AG09319 (cell line): ENCODE data around the gene XXYLT1.

ENCODE experiments used
- DNase-seq: peaks from one replicate; pipeline ENCODE4 v3.0.0-alpha.2; 2010; ENCODE audit warnings: low read depth; ENCODE audit errors: extremely low read depth
- TF ChIP-seq, protein P1 (sequence below): IDR thresholded peaks from 2 replicates; pipeline ENCODE4 v1.5.1; 2011; ENCODE audit warnings: low read depth, mild to moderate bottlenecking, inconsistent platforms, low read length, moderate library complexity

XXYLT1 gene

DNA sequence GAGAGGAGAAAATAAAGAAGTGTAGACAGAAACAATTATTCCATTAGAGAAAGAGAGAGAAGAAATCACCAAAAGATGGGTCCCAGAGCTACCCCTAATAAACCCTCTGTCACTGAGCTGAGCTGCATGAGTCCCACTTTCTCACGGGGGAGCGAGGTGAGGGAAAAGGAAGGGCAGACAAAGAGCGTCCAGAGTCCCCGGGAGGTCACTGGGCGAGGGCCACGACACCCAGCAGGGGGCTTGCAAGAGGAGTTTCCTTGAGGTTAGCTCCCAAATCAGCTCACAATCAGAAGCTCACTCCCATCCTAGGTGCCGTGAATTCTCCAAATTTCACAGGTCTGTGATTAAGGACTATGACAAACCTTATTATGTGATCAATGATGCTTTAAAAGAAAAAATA, 62.3 kb downstream of the XXYLT1 start:
- DNase-seq = no peak
- TF ChIP-seq, protein P1, sequence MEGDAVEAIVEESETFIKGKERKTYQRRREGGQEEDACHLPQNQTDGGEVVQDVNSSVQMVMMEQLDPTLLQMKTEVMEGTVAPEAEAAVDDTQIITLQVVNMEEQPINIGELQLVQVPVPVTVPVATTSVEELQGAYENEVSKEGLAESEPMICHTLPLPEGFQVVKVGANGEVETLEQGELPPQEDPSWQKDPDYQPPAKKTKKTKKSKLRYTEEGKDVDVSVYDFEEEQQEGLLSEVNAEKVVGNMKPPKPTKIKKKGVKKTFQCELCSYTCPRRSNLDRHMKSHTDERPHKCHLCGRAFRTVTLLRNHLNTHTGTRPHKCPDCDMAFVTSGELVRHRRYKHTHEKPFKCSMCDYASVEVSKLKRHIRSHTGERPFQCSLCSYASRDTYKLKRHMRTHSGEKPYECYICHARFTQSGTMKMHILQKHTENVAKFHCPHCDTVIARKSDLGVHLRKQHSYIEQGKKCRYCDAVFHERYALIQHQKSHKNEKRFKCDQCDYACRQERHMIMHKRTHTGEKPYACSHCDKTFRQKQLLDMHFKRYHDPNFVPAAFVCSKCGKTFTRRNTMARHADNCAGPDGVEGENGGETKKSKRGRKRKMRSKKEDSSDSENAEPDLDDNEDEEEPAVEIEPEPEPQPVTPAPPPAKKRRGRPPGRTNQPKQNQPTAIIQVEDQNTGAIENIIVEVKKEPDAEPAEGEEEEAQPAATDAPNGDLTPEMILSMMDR = no peak

DNA sequence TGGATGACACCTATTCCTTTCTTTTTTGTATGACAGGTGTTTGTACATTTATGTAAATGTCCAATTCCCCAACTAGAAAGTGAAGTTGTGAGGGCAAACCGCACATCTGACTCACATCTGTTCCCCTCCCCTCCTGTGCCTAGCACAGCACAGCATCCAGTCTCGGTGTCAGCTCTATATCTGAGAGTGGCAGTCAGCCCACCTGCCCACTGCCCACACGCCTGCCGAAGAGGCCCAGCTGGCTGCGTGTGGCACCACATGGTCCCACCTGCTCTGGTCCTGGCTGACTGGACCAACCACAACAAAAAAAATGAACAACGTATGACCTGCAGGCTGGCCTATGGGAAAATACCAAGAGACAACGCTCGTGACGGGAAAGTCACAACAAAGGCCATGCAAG, 62.8 kb downstream of the XXYLT1 start:
- TF ChIP-seq, protein P1 = no peak
- no peak for DNase-seq

DNA sequence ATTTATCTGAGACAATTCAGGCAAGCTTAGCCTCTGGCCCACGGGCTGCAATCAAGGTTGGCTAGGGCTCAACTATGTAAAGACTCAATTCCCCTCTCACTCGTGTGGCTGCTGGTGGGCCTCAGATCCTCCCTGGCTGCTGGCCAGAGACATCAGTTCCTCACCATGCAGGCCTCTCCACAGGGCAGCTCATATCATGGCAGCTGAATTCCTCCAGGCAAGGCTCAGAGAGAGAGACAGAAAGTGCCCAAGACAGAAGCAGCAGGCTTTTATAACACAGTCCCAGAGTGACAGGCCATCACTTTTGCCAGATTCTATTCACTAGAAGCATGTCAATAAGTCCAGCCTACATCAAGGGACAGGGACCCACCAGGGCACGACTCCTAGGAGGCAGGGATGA, 63.2 kb downstream of the XXYLT1 start:
- no peak for DNase-seq
- TF ChIP-seq, protein P1 = no peak

DNA sequence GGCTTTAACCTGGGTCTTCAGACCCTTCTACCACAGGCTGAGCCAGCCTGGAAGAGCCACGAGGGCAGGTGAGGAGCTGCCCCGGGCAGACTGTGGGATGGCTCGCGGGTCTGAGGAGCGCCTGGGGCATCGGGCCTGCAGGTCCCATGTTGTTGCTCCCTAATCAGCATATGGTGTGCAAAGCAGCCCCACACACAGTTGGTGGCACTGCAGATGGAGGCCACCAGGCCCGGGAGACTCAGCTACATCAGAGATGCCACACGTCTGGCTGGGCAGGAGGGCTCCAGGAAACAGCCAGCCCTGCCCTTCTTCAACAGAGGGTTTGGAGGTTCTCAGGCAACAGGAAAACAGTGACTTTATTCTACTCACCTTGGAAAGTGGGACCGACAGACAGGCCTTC, 63.9 kb downstream of the XXYLT1 start:
- no peak for DNase-seq
- TF ChIP-seq, protein P1 = no peak

DNA sequence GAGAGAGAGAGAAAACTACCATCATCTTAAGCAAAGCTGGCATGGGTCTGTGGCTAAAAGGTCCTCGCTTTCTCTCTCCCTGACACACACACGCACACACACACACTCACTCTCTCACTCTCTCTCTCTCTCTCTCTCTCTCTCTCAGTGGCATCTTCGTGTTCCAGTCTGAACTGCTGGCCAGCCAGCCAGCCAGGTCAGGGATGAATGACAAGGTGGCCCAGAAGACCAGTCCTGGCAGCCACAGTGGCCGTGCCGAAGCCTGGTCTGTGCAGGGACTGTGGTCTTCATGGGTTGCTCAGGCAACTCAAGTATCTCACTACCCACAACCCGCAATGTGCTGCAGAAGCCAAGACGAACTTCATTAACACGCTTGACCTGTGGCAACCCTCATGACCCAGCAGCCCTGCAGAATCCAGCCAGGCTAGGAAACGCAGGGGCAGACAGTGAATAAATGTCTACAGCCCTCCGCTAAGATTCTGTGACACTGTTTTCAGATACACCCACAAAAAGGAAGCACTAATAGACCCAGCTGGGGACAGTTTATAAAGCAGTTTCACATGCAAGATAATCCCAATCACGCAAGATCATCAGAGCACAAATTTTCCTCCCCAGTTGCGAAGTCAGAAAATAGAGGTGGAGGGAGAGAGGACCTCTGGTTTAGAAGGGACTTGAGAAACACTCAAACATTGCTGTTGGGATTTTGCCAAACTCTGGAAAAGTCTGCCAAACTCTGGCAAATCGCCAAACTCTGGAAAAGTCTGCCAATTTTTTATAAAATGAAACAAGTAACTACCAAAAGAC, 66.4 kb downstream of the XXYLT1 start:
- TF ChIP-seq, protein P1 = no peak
- DNase-seq = peak; percentile 69

DNA sequence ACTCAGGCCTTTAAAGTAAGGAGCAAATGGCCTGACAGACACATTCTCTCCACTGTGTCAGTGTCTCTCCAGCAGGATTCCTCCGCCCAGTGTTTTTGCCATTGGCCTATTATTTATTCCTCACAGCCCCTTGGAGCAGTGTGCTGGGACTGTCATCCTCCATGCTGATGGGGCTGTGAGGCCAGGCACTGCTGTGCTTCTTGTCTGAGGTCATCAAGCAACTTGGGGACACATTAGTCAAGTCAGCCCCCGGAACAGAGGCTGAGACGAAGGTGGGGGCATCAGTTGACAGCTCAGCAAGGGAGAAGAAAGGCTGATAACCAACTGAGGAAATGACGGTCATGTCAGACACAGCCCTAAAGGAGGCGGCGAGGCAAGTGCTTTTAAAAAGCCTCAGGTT, 67.4 kb downstream of the XXYLT1 start:
- TF ChIP-seq, protein P1 = no peak
- no peak for DNase-seq

DNA sequence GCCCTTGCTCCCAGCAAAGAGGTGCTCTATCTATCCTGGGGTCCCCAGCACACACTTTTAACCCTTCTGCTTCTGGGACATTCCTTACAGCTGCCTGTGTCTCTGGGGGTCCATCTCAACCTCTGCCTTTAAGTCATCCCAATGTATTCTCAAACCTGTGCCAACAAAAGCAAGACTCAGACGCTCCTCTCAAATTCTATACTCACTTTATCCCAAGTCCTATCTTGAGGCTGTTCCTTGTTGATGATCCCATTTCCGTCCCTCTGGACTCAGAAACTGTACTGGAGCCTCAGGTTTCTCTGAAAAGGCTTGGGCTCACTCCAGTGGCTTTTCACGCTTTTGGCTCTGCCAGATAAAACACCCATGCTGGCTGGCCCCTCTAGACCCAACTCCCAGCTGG, 69.7 kb downstream of the XXYLT1 start:
- DNase-seq = no peak
- TF ChIP-seq, protein P1 = no peak
